Endometrial microvascular endothelial cells (primary cell): ENCODE results near the gene KSR2. TPM values are rescaled to one million over a fixed set of nuclear protein-coding genes. Genes with fewer than 3 reads are reported as not detected.
"Not testable (repeated sequence)": the region's sequence is repeated elsewhere in the genome, so short reads cannot be mapped to it uniquely, and the experiment has no call there.

Experiments used
- in situ Hi-C: cut with HindIII; loops from 2 replicates; pipeline ENCODE4 v1.10.0; 2017; ENCODE audit warnings: low sequenced_read_pairs, low pct_unique_long_range_greater_than_20kb; ENCODE audit errors: inconsistent ontology term
- total RNA-seq: library from RNA; depleted of rRNA; stranded (reverse); fragments of >200 nt; gene quantifications from one replicate; pipeline ENCODE4 v1.2.3, GENCODE V29; 2015; ENCODE audit errors: inconsistent ontology term

Gene KSR2
- total RNA-seq, 1 donor from 2014 or later = 5.0 TPM

GRCh38 chr12:117797202-117797601 lies 171.6 kb downstream of the KSR2 start:
- in situ Hi-C loops = no loop called here

- in situ Hi-C loops = no loop called here
These were observed 175.8 kb downstream of the KSR2 start for GRCh38 chr12:117792877-117793424.

GRCh38 chr12:117792471-117792870 lies 176.3 kb downstream of the KSR2 start:
- in situ Hi-C loops = no loop called here

GRCh38 chr12:117790948-117791347 lies 177.8 kb downstream of the KSR2 start:
- in situ Hi-C loops = no loop called here

- in situ Hi-C loops = no loop called here
These were observed 178.6 kb downstream of the KSR2 start for GRCh38 chr12:117790198-117790597.

- in situ Hi-C loops = no loop called here
These were observed 179.4 kb downstream of the KSR2 start for GRCh38 chr12:117789195-117789912.

- in situ Hi-C loops = no loop called here
These were observed 190.1 kb downstream of the KSR2 start for GRCh38 chr12:117778656-117779055.

- in situ Hi-C loops = no loop called here
These were observed 193.6 kb downstream of the KSR2 start for GRCh38 chr12:117774941-117775775.

GRCh38 chr12:117768860-117769259 lies 199.9 kb downstream of the KSR2 start:
- in situ Hi-C loops = no loop called here

- in situ Hi-C loops = no loop called here
These were observed 202.8 kb downstream of the KSR2 start for GRCh38 chr12:117766008-117766407.

GRCh38 chr12:117762143-117762542 lies 206.6 kb downstream of the KSR2 start:
- in situ Hi-C loops = no loop called here

GRCh38 chr12:117761528-117762100 lies 207.2 kb downstream of the KSR2 start:
- in situ Hi-C loops = no loop called here

GRCh38 chr12:117760990-117761389 lies 207.8 kb downstream of the KSR2 start:
- in situ Hi-C loops = no loop called here

- in situ Hi-C loops = no loop called here
These were observed 218.1 kb downstream of the KSR2 start for GRCh38 chr12:117750657-117751056.

GRCh38 chr12:117749431-117749830 lies 219.4 kb downstream of the KSR2 start:
- in situ Hi-C loops = no loop called here

GRCh38 chr12:117746358-117746757 lies 222.4 kb downstream of the KSR2 start:
- in situ Hi-C loops = not testable (repeated sequence)

- in situ Hi-C loops = no loop called here
These were observed 224.4 kb downstream of the KSR2 start for GRCh38 chr12:117744418-117744817.

- in situ Hi-C loops = no loop called here
These were observed 225.0 kb downstream of the KSR2 start for GRCh38 chr12:117743761-117744160.

- in situ Hi-C loops = no loop called here
These were observed 226.1 kb downstream of the KSR2 start for GRCh38 chr12:117742721-117743120.

- in situ Hi-C loops = no loop called here
These were observed 230.6 kb downstream of the KSR2 start for GRCh38 chr12:117738233-117738632.
